ENCODE results near the gene CERS4. TPM values are rescaled to one million over a fixed set of nuclear protein-coding genes. Genes with fewer than 3 reads are reported as not detected.

The CERS4 gene
- polyA plus RNA-seq, 1 of the 3 experiments (the other 2 are of a cell fraction): 36.5 TPM

GRCh38 chr19:8257052-8257443, 47.9 kb downstream of the CERS4 start (continued):
- TF ChIP-seq EZH2phosphoT487 (IDR thresholded peaks at IDR 0.05; ENCODE audit: borderline replicate concordance, low read depth) (no peak), FOXM1 (IDR thresholded peaks at IDR 0.05; ENCODE audit: low read depth) (no peak), POLR2AphosphoS5 (IDR thresholded peaks at IDR 0.05; ENCODE audit: low read depth, low read length) (no peak), TEAD4 (IDR thresholded peaks at IDR 0.05; ENCODE audit: borderline replicate concordance, insufficient read depth) (no peak)

- CTCF ChIA-PET: interaction anchor here (1.0 kb wide), 1 partner anchor 316 kb away, joined by 3 read pairs; the partner anchor contains the start of gene TIMM44
- Histone ChIP-seq H3F3A (replicated peaks; ENCODE audit: insufficient read depth) (no peaks in the 10 kb centered on the region), H3K36me3 (replicated peaks in 1 of 2; ENCODE audit: control insufficient read depth in 1 of 2, insufficient read depth in 2 of 2, low read length in 1 of 2) (no peaks in the 10 kb centered on the region), H3K27me3 (ENCODE audit: insufficient read depth) (no peaks in the 10 kb centered on the region), H3K9me2 (no peaks in the 10 kb centered on the region), H3K27ac (ENCODE audit: low read depth in 2 of 2, low read length in 1 of 2) (no peak overlapping the region), H3K79me2 (ENCODE audit: insufficient read depth) (no peaks in the 10 kb centered on the region), H3K4me3 (ENCODE audit: low read depth in 2 of 2, low read length in 1 of 2) (no peak overlapping the region), H3K4me2 (no peak overlapping the region), H3K4me1 (ENCODE audit: control insufficient read depth in 1 of 2, insufficient read depth in 2 of 2, low read depth in 1 of 2, low read length in 1 of 2) (no peaks in the 10 kb centered on the region), H4K20me1 (ENCODE audit: insufficient read depth) (no peaks in the 10 kb centered on the region), H2AFZ (ENCODE audit: low read depth) (no peak overlapping the region), H3K9me3 (no peaks in the 10 kb centered on the region), H3K9ac (no peak overlapping the region)
- TF ChIP-seq POLR2AphosphoS5 (IDR thresholded peaks at IDR 0.05; ENCODE audit: low read depth, low read length): no peak
- no peak for TF ChIP-seq CHD2 (IDR thresholded peaks at IDR 0.05; ENCODE audit: low read length, partially characterized antibody)
- no peak for TF ChIP-seq FOSL2 (IDR thresholded peaks at IDR 0.05; ENCODE audit: borderline replicate concordance, low read depth)
- TF ChIP-seq FOXM1 (IDR thresholded peaks at IDR 0.05; ENCODE audit: low read depth): no peak
- no peak for TF ChIP-seq NFIC (IDR thresholded peaks at IDR 0.05; ENCODE audit: borderline replicate concordance)
- no peak for TF ChIP-seq NRF1 (IDR thresholded peaks at IDR 0.05; ENCODE audit: low read depth, low read length)
- TF ChIP-seq MAX (IDR thresholded peaks at IDR 0.05; ENCODE audit: low read depth): no peak
- no peak for TF ChIP-seq MEF2A (IDR thresholded peaks at IDR 0.05; ENCODE audit: borderline replicate concordance, low read depth)
- TF ChIP-seq MXI1 (IDR thresholded peaks at IDR 0.05; ENCODE audit: low read depth, low read length): no peak
- TF ChIP-seq SMC3 (IDR thresholded peaks at IDR 0.05; ENCODE audit: low read depth, low read length): no peak
- TF ChIP-seq REST (IDR thresholded peaks at IDR 0.05; ENCODE audit: low read depth, low read length): no peak
- no peak for TF ChIP-seq TCF12 (IDR thresholded peaks at IDR 0.05)
- TF ChIP-seq RXRA (IDR thresholded peaks at IDR 0.05; ENCODE audit: borderline replicate concordance, low read depth): no peak
- no peak for TF ChIP-seq USF2 (IDR thresholded peaks at IDR 0.05; ENCODE audit: borderline replicate concordance, low read depth, low read length)
- POLR2A ChIA-PET: no interaction called here
- no peak for DNase-seq
- WGBS (ENCODE audit: low lambda C conversion rate): 87% methylated on average over 11 of the region's 11 CpGs
Measured at GRCh38 chr19:8259142-8259921, 50.2 kb downstream of the CERS4 start.
